H1 (cell line): ENCODE measurements around the gene MNS1.
"Not testable (repeated sequence)": the region's sequence is repeated elsewhere in the genome, so short reads cannot be mapped to it uniquely, and the experiment has no call there.

Experiments
- BRCA1 ChIP-seq: IDR thresholded peaks from 2 replicates; pipeline ENCODE4 v1.6.1; 2012; ENCODE audit warnings: low read depth, low read length, improper control_type of control experiment
- CBX8 ChIP-seq: fragments of 300-800, 300-1000 bp; sonication (generic); IDR thresholded peaks from 2 replicates; pipeline ENCODE4 v1.7.1; 2016; ENCODE audit warnings: low read depth, low read length, borderline replicate concordance
- JUN ChIP-seq: IDR thresholded peaks from 2 replicates; pipeline ENCODE4 v1.6.1; 2011; ENCODE audit warnings: low read depth, mild to moderate bottlenecking, improper control_type of control experiment, low read length
- POLR2AphosphoS5 ChIP-seq: IDR thresholded peaks from 2 replicates; pipeline ENCODE4 v1.6.1; 2011; ENCODE audit warnings: low read depth, low read length
- RFX5 ChIP-seq: IDR thresholded peaks from 2 replicates; pipeline ENCODE4 v1.6.1; 2011; ENCODE audit warnings: low read depth, low read length, improper control_type of control experiment, borderline replicate concordance
- SUZ12 ChIP-seq: fragments of 200-600 bp; sonication (generic); IDR thresholded peaks from 2 replicates; pipeline ENCODE4 v1.6.1; 2012; ENCODE audit warnings: mild to moderate bottlenecking, inconsistent platforms, low read length, moderate library complexity, mixed read lengths
- TF ChIP-seq, protein P1 (sequence below), 3 experiments: IDR thresholded peaks; 1 replicate in 2 of 3; 2 replicates in 1 of 3; pipeline versions ENCODE4 v1.5.1 to v1.6.1; 2011; ENCODE audit warnings: low read length in 3 of 3, mild to moderate bottlenecking in 3 of 3, inconsistent platforms in 2 of 3, low read depth in 1 of 3, moderate library complexity in 1 of 3; ENCODE audit not compliant: insufficient read depth in 1 of 3; ENCODE audit errors: control extremely low read depth in 1 of 3
- TF ChIP-seq, protein P2 (sequence below): IDR thresholded peaks from 2 replicates; pipeline ENCODE4 v1.6.1; 2012; ENCODE audit warnings: inconsistent platforms

DNA sequence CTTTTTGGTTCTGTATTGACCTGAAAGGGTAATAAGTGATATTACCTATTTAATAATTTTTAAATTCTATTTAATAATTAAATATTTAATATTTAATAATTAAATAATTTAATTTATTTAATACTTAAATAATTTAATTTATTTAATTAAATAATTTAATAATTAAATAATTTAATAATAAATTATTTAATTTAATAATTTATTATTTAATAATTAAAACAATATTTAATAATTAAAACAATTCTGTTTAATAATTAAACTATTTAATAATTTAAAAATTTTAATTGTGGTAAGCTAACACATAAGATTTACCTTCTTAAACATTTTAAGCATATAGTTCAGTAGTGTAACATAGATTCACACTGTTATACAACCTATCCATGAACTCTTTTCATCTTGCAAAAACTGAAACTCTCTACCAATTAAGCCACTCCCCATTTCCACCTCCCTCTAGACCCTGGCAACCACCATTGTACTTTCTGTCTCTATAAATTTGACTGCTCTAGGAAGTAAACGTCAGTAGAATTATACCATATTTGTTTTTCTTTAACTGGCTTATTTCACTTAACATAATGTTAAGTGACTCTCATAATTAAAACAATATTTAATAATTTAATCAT is 51.7 kb downstream of the MNS1 start:
- not testable (repeated sequence) for TF ChIP-seq BRCA1, CBX8, SUZ12, JUN, RFX5, POLR2AphosphoS5
- TF ChIP-seq, protein P1, sequence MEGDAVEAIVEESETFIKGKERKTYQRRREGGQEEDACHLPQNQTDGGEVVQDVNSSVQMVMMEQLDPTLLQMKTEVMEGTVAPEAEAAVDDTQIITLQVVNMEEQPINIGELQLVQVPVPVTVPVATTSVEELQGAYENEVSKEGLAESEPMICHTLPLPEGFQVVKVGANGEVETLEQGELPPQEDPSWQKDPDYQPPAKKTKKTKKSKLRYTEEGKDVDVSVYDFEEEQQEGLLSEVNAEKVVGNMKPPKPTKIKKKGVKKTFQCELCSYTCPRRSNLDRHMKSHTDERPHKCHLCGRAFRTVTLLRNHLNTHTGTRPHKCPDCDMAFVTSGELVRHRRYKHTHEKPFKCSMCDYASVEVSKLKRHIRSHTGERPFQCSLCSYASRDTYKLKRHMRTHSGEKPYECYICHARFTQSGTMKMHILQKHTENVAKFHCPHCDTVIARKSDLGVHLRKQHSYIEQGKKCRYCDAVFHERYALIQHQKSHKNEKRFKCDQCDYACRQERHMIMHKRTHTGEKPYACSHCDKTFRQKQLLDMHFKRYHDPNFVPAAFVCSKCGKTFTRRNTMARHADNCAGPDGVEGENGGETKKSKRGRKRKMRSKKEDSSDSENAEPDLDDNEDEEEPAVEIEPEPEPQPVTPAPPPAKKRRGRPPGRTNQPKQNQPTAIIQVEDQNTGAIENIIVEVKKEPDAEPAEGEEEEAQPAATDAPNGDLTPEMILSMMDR (IDR thresholded peaks at IDR 0.05; ENCODE audit: control extremely low read depth in 1 of 3, insufficient read depth in 1 of 3, low read depth in 1 of 3, low read length in 3 of 3): not testable (repeated sequence)
- TF ChIP-seq, protein P2, sequence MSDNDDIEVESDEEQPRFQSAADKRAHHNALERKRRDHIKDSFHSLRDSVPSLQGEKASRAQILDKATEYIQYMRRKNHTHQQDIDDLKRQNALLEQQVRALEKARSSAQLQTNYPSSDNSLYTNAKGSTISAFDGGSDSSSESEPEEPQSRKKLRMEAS: not testable (repeated sequence)
